ENCODE results near the gene TBX4. TPM values are rescaled to one million over a fixed set of nuclear protein-coding genes. Genes with fewer than 3 reads are reported as not detected.

Gene TBX4
- total RNA-seq, 1 experiment from 2014 or later: not detected

GRCh38 chr17:61532826-61533225 is 80.6 kb downstream of the TBX4 start:
- Histone ChIP-seq H3K23me2 (ENCODE audit: insufficient read length, low read depth, low read length, poor library complexity, severe bottlenecking) (no peaks in the 10 kb centered on the region), H4K8ac (replicated peaks; ENCODE audit: insufficient read length, low read depth, low read length) (no peak overlapping the region), H2AK5ac (ENCODE audit: insufficient read length, low read length) (no peak overlapping the region), H2BK12ac (ENCODE audit: insufficient read length, low read depth, low read length) (no peak overlapping the region), H4K5ac (ENCODE audit: insufficient read length, low read depth, low read length) (no peak overlapping the region), H3K79me2 (ENCODE audit: insufficient read depth, low read length) (no peaks in the 10 kb centered on the region), H3K23ac (ENCODE audit: insufficient read length, low read depth, low read length) (no peak overlapping the region), H3K27me3 (ENCODE audit: insufficient read depth, low read length) (no peaks in the 10 kb centered on the region), H3T11ph (ENCODE audit: low read length) (no peak overlapping the region), H3K14ac (ENCODE audit: insufficient read depth, low read length) (no peak overlapping the region), H3K4me1 (ENCODE audit: insufficient read depth, low read length) (no peaks in the 10 kb centered on the region), H2AFZ (ENCODE audit: low read length) (peak overlapping the region; percentile 85), H3K27ac (ENCODE audit: insufficient read length, low read depth, low read length) (no peak overlapping the region), H4K20me1 (ENCODE audit: control insufficient read depth, insufficient read depth, insufficient read length) (no peaks in the 10 kb centered on the region), H3K56ac (ENCODE audit: insufficient read length, low read depth, low read length) (no peak overlapping the region), H4K91ac (ENCODE audit: insufficient read length, low read depth, low read length) (no peak overlapping the region), H2BK120ac (ENCODE audit: low read depth, low read length, poor library complexity, severe bottlenecking) (no peak overlapping the region), H3K9me3 (ENCODE audit: control insufficient read depth, low read depth, low read length) (no peaks in the 10 kb centered on the region), H3K4me2 (ENCODE audit: insufficient read depth, insufficient read length, low read length) (no peak overlapping the region), H3K4ac (ENCODE audit: low read depth, low read length) (no peak overlapping the region), H3K79me1 (ENCODE audit: insufficient read depth, low read depth, low read length, poor library complexity, severe bottlenecking) (no peaks in the 10 kb centered on the region), H2BK15ac (ENCODE audit: low read depth, low read length) (no peak overlapping the region), H3K9ac (ENCODE audit: extremely low read depth, insufficient read length, low read length) (no peak overlapping the region), H3K18ac (ENCODE audit: insufficient read length, low read depth, low read length) (no peak overlapping the region), H2BK5ac (ENCODE audit: insufficient read length, low read length) (no peak overlapping the region), H2BK20ac (ENCODE audit: low read depth, low read length, poor library complexity, severe bottlenecking) (no peak overlapping the region)
- H3K27ac Mint-ChIP-seq: no peak overlapping the region
- no peaks in the 10 kb centered on the region for H3K9me3 Mint-ChIP-seq
- H3K4me3 Mint-ChIP-seq: no peak overlapping the region
- peaks cover 0 to 3% of the 10 kb centered on the region in 2 experiments; a peak in 1 of 4 replicates for H3K4me1 Mint-ChIP-seq
- no peak for DNase-seq
- TF ChIP-seq, protein P1, sequence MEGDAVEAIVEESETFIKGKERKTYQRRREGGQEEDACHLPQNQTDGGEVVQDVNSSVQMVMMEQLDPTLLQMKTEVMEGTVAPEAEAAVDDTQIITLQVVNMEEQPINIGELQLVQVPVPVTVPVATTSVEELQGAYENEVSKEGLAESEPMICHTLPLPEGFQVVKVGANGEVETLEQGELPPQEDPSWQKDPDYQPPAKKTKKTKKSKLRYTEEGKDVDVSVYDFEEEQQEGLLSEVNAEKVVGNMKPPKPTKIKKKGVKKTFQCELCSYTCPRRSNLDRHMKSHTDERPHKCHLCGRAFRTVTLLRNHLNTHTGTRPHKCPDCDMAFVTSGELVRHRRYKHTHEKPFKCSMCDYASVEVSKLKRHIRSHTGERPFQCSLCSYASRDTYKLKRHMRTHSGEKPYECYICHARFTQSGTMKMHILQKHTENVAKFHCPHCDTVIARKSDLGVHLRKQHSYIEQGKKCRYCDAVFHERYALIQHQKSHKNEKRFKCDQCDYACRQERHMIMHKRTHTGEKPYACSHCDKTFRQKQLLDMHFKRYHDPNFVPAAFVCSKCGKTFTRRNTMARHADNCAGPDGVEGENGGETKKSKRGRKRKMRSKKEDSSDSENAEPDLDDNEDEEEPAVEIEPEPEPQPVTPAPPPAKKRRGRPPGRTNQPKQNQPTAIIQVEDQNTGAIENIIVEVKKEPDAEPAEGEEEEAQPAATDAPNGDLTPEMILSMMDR (conservative IDR thresholded peaks at IDR 0.05): no peak
- no CpG with 5 or more reads among the region's 5 CpGs for WGBS (ENCODE audit: extremely low coverage, insufficient read length, low lambda C conversion rate)
- H3K27me3 Mint-ChIP-seq (ENCODE audit: low read depth): no peaks in the 10 kb centered on the region; the same call in 1 of the 2 replicates
- no peaks in the 10 kb centered on the region for H3K36me3 Mint-ChIP-seq (ENCODE audit: insufficient read depth in 1 of 3, low read depth in 3 of 3)

Data from H9 (cell line).